Measurements from ENCODE around the gene ACBD6.

ACBD6 gene

GRCh38 chr1:180251526-180252305 is 250.7 kb downstream of the ACBD6 start:
- FAIRE-seq = no peak

GRCh38 chr1:180250883-180251509 is 251.4 kb downstream of the ACBD6 start:
- FAIRE-seq = no peak

GRCh38 chr1:180250499-180250770 is 251.9 kb downstream of the ACBD6 start:
- no peak for FAIRE-seq

- no peak for FAIRE-seq
These were observed 252.5 kb downstream of the ACBD6 start for GRCh38 chr1:180249725-180250498.

- FAIRE-seq = no peak
These were observed 253.4 kb downstream of the ACBD6 start for GRCh38 chr1:180248731-180249681.

- FAIRE-seq = no peak
These were observed 254.2 kb downstream of the ACBD6 start for GRCh38 chr1:180248176-180248575.

- FAIRE-seq = no peak
These were observed 254.8 kb downstream of the ACBD6 start for GRCh38 chr1:180247580-180247979.

GRCh38 chr1:180247061-180247460 is 255.3 kb downstream of the ACBD6 start:
- no peak for FAIRE-seq

- FAIRE-seq = no peak
These were observed 255.8 kb downstream of the ACBD6 start for GRCh38 chr1:180246579-180246978.

GRCh38 chr1:180244840-180245239 is 257.5 kb downstream of the ACBD6 start:
- FAIRE-seq = no peak

GRCh38 chr1:180243517-180244221 is 258.7 kb downstream of the ACBD6 start:
- no peak for FAIRE-seq

- FAIRE-seq = no peak
These were observed 260.4 kb downstream of the ACBD6 start for GRCh38 chr1:180241716-180242544.

GRCh38 chr1:180239145-180240096 is 263.0 kb downstream of the ACBD6 start:
- FAIRE-seq = no peak

- FAIRE-seq = no peak
These were observed 263.7 kb downstream of the ACBD6 start for GRCh38 chr1:180238675-180239074.
